CD4-positive, alpha-beta T cell treated with Interleukin-17A for 1 hour (primary cell): ENCODE data around the gene NUFIP1.
"Not testable (repeated sequence)": the region's sequence is repeated elsewhere in the genome, so short reads cannot be mapped to it uniquely, and the experiment has no call there.

Source experiments
- DNase-seq: peaks from one replicate; pipeline ENCODE4 v3.0.0-alpha.2; 2020

Gene NUFIP1

GRCh38 chr13:44919104-44919804 lies 70.0 kb downstream of the NUFIP1 start:
- peak; percentile 2 for DNase-seq

GRCh38 chr13:44918326-44919103 lies 70.8 kb downstream of the NUFIP1 start:
- DNase-seq = peak; percentile 88

GRCh38 chr13:44917589-44918325 lies 71.5 kb downstream of the NUFIP1 start:
- DNase-seq = peak; percentile 98

- no peak for DNase-seq
These were observed 76.8 kb downstream of the NUFIP1 start for GRCh38 chr13:44912278-44913016.

GRCh38 chr13:44908712-44909111 lies 80.6 kb downstream of the NUFIP1 start:
- DNase-seq = no peak

GRCh38 chr13:44908266-44908665 lies 81.0 kb downstream of the NUFIP1 start:
- no peak for DNase-seq

- no peak for DNase-seq
These were observed 82.6 kb downstream of the NUFIP1 start for GRCh38 chr13:44906713-44907112.

- no peak for DNase-seq
These were observed 83.0 kb downstream of the NUFIP1 start for GRCh38 chr13:44906230-44906629.

GRCh38 chr13:44905556-44905955 lies 83.7 kb downstream of the NUFIP1 start:
- DNase-seq = no peak

GRCh38 chr13:44904967-44905366 lies 84.3 kb downstream of the NUFIP1 start:
- no peak for DNase-seq

- no peak for DNase-seq
These were observed 85.7 kb downstream of the NUFIP1 start for GRCh38 chr13:44903574-44903985.

GRCh38 chr13:44902738-44903137 lies 86.5 kb downstream of the NUFIP1 start:
- no peak for DNase-seq

- no peak for DNase-seq
These were observed 89.3 kb downstream of the NUFIP1 start for GRCh38 chr13:44899967-44900366.

GRCh38 chr13:44898308-44898707 lies 91.0 kb downstream of the NUFIP1 start:
- DNase-seq = not testable (repeated sequence)

GRCh38 chr13:44895953-44896335 lies 93.3 kb downstream of the NUFIP1 start:
- no peak for DNase-seq

GRCh38 chr13:44895264-44895952 lies 93.9 kb downstream of the NUFIP1 start:
- no peak for DNase-seq

- DNase-seq = no peak
These were observed 95.1 kb downstream of the NUFIP1 start for GRCh38 chr13:44894001-44894770.
